HG03103 (cell line): ENCODE results near the gene TNS3.
"Not testable (repeated sequence)": the region's sequence is repeated elsewhere in the genome, so short reads cannot be mapped to it uniquely, and the experiment has no call there.

Experiments
- ATAC-seq: cut with Tn5 transposase; IDR thresholded peaks from one replicate; pipeline ENCODE4 v1.9.1; 2021; ENCODE audit warnings: low read depth; ENCODE audit not compliant: unreplicated experiment

TNS3 gene

DNA sequence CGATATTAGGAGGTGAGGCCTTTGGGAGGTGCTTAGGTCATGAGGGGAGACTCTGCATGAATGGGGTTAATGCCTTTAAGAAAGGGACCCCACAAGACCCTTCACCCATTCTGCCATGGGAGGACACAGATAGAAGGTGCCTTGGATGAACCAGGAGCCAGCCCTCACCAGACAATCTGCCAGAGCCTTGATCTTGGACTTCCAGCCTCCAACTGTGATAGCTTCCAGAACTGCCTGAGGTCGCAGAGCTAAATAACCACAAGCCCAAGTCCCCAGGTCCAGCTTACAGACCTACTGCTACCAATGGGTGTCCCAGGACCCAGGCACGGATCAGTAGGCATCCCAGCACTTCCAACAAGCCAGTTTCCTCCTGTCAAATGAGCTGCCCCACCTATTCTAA is 37.5 kb downstream of the TNS3 start:
- ATAC-seq = no peak

DNA sequence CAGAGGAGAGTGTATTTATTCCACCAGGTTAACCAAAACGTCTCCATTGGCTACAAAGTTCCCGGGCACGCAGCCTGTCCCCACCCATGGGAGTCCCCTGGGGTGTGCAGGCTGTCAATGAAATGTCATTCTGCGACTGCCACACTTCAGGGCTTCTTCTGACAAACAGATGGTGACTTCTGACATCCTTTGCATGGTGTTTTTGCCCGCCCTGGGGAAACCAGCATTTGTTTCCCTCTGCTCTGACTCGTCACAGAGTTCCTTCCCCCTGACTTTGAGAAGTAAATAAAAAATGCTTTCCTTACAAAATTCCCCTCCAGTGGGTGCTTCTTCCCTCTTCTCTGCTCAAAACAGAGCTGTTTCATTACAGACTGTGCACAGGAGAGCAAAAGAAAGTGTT is 38.2 kb downstream of the TNS3 start:
- no peak for ATAC-seq

DNA sequence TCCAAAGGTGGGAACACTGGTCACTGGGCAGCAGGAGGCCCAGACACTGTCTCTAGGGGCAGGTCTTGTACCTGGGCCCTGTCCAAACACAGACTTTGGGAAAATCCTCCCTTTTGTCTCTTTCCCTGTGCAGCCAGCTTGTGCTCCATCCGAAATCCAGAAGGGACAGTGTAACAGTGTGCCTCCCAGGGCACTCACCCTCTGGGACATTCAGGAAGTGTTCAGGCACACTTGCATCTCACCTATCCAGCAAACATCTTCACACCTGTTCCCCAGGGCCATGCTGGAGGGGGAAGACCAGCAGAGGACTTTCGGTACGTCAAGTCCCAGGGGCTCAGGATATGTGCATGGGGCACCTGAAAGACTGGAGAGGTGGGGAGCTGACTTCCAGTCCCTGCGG is 38.9 kb downstream of the TNS3 start:
- ATAC-seq = no peak

DNA sequence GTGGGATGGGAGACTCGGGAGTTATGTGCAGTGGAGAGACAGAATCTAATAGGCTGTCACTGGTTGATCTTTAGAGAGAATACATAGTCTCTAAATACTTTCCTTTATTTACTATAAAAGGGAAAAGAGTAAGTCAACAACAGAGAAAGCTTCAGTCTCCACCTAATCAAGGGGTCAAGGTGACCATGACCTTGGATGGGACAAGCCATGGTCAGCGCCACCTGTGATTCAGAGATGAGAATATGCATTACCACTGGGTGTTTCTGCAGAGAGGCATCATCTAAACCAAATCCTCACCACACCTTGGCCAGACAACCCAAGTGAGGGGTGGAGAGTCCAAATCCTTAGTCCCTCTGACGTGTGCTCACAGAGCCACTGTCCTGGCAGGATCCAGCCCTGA is 39.9 kb downstream of the TNS3 start:
- ATAC-seq = no peak

DNA sequence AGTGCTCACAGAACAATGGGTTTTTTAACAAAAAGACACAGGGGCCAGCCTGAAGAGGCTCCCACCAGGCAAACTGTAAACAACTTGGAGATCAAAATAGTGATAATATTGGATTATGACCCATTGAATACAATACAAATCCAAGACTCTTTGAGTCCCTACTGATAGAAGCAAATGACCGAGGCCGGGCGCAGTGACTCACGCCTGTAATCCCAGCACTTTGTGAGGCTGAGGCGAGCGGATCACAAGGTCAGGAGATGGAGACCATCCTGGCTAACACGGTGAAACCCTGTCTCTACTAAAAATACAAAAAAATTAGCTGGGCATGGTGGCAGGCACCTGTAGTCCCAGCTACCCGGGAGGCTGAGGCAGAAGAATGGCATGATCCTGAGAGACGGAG is 40.4 kb downstream of the TNS3 start:
- ATAC-seq = not testable (repeated sequence)

DNA sequence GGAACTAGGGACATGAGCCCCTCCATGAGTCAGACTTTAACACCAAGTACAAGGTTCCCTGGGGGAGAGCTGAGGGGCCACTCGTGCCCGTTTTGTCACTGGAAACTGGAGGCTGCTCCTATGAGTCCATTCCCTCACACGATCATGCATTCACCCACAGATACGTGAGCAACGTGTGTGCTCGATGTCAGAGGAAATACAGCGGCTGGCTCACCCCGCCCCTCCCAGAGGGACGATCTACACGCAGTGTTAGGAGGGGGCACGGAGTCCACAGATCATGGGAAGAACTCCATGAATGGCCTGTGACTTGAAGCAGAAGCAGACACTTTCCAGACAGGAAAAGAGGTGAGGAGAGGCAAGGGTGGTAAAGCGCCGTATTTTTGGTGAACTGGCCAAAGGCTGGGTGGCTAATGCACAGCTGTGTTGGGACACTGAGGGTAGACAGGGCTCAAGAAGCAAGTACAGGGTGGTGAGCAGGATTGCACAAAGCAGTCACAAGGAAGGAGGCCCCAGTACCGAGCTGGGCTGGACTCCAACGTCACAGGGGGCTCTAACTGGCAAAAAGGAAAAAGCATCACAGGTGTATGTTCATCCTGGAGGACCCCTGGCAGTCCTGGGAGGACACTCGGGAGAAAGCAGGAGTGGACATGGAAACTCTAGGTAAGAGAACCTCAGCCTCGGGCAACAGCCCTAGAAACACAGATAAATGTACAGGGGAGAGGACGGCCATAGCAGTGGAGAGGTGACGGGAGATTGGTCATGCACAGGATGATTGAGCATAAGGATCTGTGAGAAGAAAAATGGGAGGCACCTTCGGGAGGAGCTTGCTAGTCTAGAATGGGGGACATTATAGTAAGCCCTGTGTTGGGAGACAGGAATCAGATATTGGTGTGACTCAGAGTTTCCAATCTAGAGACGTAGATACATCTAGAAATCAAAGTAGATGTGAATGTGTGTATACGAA is 41.2 kb downstream of the TNS3 start:
- no peak for ATAC-seq

DNA sequence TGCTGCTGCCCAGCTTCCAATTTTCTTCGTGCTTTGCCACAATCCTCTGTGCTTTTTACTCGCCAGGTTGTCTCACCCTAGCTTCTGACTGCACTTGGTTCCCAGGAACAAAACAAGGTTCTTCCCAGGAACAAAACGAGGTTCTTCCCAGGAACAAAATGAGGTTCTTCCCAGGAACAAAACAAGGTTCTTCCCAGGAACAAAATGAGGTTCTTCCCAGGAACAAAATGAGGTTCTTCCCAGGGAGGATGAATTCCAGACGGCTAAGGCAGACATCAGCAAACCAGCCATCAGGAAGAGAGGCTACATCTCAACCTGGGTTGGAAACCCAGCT is 41.9 kb downstream of the TNS3 start:
- ATAC-seq = no peak

DNA sequence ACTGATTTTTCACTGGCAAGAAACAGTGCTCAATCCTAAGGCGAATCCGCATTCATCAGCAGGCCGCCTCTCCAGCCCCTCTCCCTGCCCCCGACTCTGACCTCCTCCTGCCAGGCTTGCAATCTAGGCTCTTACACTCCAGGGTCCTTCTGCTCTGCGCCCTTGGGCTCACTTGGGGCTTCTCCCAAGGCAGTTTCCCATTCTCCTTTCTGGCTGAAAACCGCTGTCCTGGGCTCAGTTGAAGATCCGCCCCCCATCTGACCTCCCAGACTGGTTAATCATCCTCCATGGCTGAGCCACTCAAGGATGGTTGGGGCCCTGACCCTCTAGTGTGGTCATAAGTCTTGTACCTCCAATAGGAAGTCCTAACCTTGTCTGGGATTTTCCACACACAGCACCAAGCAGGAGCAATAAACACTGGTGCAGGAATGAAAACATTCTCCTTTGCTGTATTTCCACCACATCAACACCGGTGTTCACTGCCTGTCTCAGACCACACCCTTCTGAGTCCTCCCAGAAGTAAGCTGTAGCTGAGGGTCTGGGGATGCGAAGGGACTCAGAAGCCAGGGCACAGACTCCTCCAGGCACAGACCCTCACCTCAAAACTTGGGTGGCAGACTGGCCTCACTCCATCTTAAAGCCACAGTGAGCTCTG is 42.4 kb downstream of the TNS3 start:
- ATAC-seq = no peak

DNA sequence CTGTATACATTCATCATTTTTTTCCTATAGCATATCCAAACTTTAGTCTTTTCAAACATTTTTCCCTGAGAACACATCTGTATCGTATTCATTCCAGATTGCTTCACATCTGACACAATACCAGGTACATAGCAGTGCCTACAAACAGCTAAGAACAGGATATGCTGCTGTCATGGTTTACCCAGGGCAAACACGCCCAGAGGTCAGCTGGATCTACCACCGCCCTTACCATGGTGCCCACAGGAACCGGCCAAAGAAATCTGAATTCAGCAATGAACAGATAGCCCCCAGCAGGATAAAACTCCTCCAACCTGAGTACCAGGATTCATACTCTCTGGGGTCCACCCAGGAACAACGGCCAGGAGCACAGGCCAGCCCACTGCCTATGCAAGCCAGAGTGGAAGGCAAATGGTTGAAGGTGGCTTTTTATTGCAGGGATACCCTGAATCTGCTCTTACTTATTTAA is 43.0 kb downstream of the TNS3 start:
- ATAC-seq = no peak

DNA sequence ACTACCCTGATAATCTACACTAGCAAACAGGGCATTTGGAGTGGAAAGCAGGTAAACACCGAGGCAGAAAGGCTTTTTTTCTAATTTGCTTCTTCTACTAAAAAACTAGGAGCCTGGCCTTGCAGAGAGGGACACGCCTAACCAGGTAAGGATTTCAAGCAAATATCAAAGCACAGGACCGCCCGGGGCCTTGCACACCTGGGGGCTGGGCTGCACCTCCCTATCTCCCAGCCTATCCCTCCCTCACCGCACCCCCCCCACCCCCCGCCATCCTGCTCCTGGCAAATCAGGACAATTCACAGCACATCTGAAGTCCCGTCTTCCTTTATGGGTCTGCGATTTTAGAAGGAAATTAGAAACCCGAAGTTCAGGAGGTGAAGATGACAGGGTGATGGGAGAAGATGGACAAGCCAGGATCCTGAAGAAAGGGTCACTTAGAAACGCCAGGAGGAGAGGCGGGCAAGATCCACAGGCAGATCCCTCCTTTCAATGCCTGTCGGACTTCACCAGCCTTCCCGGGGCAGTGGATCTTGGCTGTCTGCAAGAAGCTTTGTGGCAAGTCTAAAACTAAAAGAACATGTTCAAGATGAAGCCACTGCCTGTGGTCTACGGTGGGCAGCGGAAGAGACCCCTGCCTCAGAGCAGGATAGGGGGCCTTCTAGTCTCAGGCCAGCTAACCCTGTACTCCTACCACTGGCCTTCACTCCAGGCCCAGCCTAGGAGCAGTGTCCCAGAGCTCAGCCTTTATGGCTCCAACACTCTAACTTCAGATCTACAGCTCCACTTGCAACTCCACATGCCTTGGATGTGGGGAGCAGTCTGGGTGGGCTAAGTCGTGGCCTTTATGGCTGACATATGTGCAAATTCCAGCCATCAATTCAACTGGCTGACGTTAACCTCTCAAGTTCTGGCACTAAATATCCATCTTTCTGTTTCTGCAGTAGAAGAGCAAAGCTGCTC is 43.9 kb downstream of the TNS3 start:
- no peak for ATAC-seq

DNA sequence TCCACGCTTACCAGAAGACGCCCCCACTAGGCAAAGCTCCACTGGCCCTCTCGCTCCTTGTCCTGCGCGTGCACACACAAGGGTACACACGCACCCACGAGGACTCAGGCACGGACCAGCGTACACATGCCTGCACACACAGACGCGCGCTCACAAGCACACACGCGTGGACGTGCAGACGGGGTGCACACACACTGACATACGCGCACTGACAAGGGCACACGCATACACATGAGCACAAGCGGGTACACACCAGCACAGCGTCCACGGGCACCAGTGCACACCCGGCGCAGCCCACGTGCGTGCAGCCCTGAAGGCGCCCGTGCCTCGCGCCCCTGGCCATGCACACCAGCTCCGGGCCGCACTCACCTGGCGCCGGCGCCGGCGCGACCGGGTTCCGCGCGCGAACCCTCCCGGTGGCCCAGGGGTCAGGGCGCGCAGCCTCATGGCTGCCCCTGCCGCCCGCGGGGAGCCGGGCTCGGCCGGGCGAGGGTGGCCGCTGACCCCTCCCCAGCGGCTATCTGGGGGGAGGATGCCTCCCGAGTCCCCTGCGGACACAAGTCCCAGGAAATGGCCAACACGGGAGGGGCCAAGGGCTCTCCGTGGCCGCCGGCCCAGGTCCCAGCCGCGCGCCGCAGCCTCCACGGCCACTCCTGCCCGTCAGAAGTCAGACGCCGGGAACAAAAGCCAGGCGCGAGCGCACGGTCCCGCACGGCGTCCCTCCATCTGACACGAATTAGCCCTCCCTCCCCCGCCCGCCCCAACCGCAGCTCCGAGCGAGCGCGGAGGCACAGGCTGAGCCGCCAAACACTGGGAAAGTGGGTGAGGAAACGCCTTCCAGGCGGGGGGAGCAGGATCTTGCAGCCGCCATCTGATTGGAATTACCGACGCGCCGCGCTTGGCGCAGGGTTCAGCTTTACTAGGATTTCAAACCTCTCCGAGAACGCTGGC is 45.0 kb downstream of the TNS3 start:
- no peak for ATAC-seq

DNA sequence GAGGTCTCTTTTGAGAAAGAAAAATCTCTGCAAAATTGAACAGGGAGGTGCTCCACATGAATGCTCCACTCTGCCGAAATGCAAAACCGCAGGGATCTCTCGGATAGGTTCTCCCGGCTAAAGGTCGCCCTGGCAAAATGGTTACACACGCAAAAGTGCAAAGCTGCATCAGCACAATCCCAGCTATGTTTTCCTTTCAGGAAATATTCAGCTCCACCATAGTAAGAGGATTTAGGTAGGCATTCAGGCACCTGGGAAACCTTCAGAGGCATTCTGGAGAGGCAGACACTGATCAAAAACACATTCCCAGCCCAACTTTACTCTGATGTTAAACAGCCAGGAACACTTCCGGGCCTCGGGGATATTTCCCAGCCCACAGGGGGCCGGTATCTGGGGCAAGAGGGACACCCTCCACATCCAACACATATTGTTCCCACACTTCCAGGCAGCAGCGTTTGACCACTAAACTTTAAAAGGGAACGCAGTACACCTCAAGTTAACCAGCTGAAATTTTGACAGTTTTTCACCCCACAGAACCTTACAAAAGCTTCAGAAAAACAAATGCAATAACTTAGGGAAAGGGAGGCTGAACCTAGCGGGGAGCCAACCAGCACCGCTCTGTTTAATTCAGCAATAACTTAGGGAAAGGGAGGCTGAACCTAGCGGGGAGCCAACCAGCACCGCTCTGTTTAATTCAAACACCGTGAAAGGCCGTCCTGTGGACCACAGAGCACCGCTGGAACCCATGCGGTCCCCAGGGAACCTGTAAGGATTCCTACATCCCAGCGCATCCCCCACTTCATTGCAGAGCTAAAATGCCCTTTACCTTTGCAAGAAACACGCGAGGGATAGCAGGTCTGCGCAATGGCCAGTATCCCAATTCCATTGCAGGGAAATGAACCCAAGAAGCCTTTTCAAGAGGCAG is 45.9 kb downstream of the TNS3 start:
- no peak for ATAC-seq

DNA sequence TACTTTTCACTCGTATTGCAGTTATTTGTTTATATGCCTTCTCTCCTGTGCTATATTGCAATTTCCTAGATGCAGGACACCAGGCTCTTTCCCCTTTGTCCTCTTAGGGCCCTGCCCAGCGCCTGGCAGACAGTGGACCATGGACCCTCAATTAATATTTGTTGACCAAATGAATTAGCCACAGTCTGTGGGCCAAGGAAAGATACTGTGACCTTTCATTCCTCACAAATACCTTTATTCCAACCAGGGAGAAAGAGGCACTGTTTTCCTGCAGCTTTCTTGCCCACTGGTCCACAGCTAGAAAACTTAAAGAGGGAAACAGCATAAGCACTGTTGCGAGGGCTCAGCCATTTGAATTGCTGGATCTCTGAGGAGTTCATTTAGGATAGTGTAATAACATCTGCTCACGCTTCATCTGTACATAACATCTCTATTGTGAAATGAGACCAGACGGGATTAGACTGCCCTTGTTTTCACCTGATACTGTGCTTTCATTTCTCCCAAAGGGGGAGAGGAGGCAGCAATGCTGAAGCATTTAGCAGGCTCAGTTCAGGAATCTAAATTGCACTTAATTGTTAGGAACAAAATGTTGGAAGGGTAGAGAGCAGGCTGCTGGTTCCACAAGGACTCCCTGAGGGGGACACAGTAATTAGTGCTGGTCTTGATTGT is 46.7 kb downstream of the TNS3 start:
- ATAC-seq = no peak

DNA sequence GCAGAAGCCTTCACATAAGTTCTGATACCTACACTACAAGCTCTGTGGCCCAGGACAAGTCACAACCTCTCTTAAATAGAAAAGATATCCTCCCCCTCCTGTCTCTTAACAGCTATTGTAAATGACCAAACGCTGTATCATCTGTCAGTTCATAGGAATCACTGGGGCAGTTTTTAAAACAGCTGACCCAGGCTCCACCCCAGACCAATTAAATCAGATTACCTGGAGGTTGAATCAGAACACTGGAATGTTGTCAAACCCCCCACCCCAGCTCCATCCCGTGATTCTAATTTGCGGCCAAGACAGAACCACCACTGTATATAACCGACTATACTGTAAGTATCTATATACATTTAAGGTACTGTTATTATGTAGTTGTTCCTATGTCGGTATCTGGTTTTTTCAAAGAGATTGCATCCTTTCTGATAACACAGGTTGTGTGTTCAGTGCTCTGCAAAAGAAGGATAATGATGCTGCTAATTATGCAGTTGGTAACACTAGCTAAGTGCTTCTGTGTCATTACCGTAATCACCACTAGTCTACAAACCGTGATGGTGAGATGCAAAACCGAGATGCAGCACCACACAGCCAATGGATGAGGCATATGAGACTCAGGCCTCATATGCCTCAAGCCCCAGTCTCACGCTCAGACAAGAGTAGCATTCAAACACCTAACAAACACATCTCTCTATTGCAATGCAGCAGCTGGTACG is 47.4 kb downstream of the TNS3 start:
- no peak for ATAC-seq

DNA sequence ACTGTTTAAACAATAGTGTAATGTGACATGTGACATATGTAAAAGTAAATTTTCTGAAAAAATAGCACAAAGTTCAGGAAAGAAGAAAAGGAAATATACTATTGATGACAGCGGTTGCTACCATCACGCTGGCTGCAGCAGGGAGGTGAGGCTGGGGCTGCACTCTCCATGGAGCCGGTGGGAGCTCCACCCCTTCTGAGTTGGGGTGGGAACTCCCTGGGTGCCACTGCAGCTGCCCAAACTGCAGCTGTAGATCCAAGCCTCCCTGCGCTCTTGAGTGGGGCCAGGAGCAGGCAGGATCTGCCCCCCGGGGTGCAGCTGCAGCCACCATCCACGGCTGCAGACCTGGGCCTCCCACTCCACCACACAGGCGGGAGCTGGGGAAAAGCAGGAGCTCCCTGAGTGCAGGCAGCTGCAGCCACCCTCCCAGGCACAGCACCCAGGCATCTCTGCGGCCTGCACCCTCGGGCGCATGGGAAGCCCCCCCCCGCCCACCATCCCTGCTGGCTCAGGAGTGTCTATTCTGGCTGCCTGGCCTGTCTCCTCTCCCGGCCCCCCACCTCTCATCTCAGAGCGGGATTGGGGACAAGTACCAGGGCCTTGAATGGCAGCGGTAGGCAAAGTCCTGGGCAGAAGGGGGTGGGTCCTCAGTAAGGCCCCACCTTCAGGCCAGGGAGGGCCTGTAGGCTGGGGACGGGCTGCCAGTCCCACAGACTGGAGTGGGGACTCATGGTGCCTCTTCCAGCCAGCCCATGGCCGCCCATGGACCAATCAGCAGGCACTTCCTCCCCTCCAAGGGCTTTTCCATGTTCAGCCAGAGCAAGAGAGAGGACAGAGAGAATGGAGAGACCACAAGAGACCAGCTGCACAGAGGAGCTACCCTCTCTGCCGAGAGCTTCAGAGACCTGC is 50.1 kb downstream of the TNS3 start:
- no peak for ATAC-seq

DNA sequence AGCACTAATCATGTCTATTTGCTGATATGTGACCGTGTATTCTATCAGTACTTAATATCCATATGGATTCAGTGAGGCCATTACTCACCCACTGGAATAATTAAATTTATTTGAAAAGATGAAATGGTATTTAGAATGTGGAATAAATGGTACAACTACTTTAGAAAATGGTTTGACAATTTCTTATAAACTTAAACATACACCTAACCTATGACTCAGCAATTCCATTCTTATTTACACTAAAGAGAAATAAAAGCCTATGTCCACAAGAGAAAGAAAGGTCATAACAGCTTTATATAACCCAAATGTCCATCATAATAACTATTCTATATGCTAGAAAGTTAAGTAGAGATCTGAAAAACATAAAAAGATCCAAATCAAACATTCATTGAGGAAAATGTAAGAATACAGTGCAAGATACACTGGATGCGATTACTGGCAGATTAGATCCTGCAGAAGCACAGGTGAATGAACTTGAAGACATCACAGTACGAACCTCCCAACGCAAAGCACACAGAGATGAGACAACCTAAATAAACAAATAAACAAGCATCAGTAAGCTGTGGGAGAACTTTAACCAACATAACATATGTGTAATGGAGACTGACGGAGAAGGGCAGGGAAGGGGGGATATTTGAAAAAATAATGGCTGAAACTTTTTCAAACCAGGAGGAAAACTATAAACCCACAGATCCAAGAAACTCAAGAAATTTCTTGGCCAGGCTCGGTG is 51.9 kb downstream of the TNS3 start:
- ATAC-seq = no peak
